Keratinocyte (primary cell): ENCODE data around the gene CTNND2. TPM values are rescaled to one million over a fixed set of nuclear protein-coding genes. Genes with fewer than 3 reads are reported as not detected.

Experiments used
- DNase-seq: peaks from one replicate; pipeline ENCODE4 v3.0.0-alpha.2; 2011; ENCODE audit warnings: low read depth, missing footprints, low spot score
- FAIRE-seq: peaks from 2 replicates; lab custom pipeline; 2011; peaks lifted over from hg19 to GRCh38; lab: Jason Lieb, UNC
- H2AFZ ChIP-seq: 2 replicates; pipeline ENCODE4 v1.6.0; 2012; ENCODE audit warnings: low read length, control low read depth, inconsistent platforms; ENCODE audit not compliant: control insufficient read depth
- H3K27ac ChIP-seq: 2 replicates; pipeline ENCODE4 v1.5.1; 2011; ENCODE audit warnings: low read length; ENCODE audit not compliant: control insufficient read depth, insufficient read depth
- H3K27me3 ChIP-seq: 3 replicates; pipeline ENCODE4 v1.6.0; 2011; ENCODE audit warnings: low read length; ENCODE audit not compliant: control insufficient read depth, insufficient read depth; ENCODE audit errors: extremely low read depth
- H3K36me3 ChIP-seq, 2 experiments: 2 replicates in 1 of 2; 3 replicates in 1 of 2; pipeline ENCODE4 v1.5.1; 2011; ENCODE audit warnings: low read length in 2 of 2, mild to moderate bottlenecking in 1 of 2; ENCODE audit not compliant: control insufficient read depth in 2 of 2, insufficient read depth in 2 of 2; ENCODE audit errors: extremely low read depth in 1 of 2
- H3K4me1 ChIP-seq: 3 replicates; pipeline ENCODE4 v1.5.1; 2011; ENCODE audit warnings: low read length; ENCODE audit not compliant: control insufficient read depth, insufficient read depth; ENCODE audit errors: extremely low read depth
- H3K4me2 ChIP-seq: 3 replicates; pipeline ENCODE4 v1.6.0; 2011; ENCODE audit warnings: low read depth, low read length; ENCODE audit not compliant: control insufficient read depth, insufficient read depth; ENCODE audit errors: extremely low read depth
- H3K4me3 ChIP-seq, 3 experiments: fragments of 200-600 bp in 1 of 3; sonication (generic) in 1 of 3; 2 replicates in 2 of 3; 3 replicates in 1 of 3; pipeline ENCODE4 v1.5.1; 2011 to 2016; ENCODE audit warnings: low read length in 3 of 3, mild to moderate bottlenecking in 3 of 3, control low read depth in 2 of 3, inconsistent platforms in 1 of 3, low read depth in 1 of 3, mixed read lengths in 1 of 3, mixed run types in 1 of 3, moderate library complexity in 1 of 3; ENCODE audit not compliant: control insufficient read depth in 2 of 3, insufficient read depth in 2 of 3; ENCODE audit errors: extremely low read depth in 1 of 3
- H3K79me2 ChIP-seq: 2 replicates; pipeline ENCODE4 v1.6.0; 2012; ENCODE audit warnings: low read length; ENCODE audit not compliant: control insufficient read depth, insufficient read depth
- H3K9ac ChIP-seq: 3 replicates; pipeline ENCODE4 v1.6.0; 2011; ENCODE audit warnings: low read length; ENCODE audit not compliant: control insufficient read depth, insufficient read depth; ENCODE audit errors: extremely low read depth
- H3K9me1 ChIP-seq: 3 replicates; pipeline ENCODE4 v1.6.0; 2011; ENCODE audit warnings: low read length; ENCODE audit not compliant: control insufficient read depth, insufficient read depth; ENCODE audit errors: extremely low read depth
- H3K9me3 ChIP-seq: 2 replicates; pipeline ENCODE4 v1.5.1; 2012; ENCODE audit warnings: low read depth, low read length; ENCODE audit not compliant: control insufficient read depth
- H4K20me1 ChIP-seq: 3 replicates; pipeline ENCODE4 v1.6.0; 2011; ENCODE audit warnings: low read length; ENCODE audit not compliant: control insufficient read depth, insufficient read depth; ENCODE audit errors: extremely low read depth
- CTCF ChIP-seq, 3 experiments: IDR thresholded peaks in 1 of 3; conservative IDR thresholded peaks in 1 of 3; optimal IDR thresholded peaks in 1 of 3; 2 replicates in 2 of 3; 3 replicates in 1 of 3; pipeline versions ENCODE3 to v1.5.1; 2011; ENCODE audit warnings: low read length in 3 of 3, mild to moderate bottlenecking in 3 of 3, moderate library complexity in 2 of 3, control low read depth in 1 of 3, inconsistent platforms in 1 of 3; ENCODE audit not compliant: insufficient read depth in 2 of 3; ENCODE audit errors: extremely low read depth in 1 of 3
- EZH2 ChIP-seq: IDR thresholded peaks from one replicate; pipeline ENCODE4 v1.6.1; 2012; ENCODE audit warnings: inconsistent platforms, mild to moderate bottlenecking, low read length, moderate library complexity
- dilution Hi-C: fragments of 300-500 bp; cut with MboI; formaldehyde crosslinking; loops from one replicate; pipeline ENCODE4 v1.7.0; 2020; ENCODE audit warnings: low sequenced_read_pairs; ENCODE audit not compliant: extremely low pct_ligation_motif_present
- polyA plus RNA-seq, 5 experiments: library from polyadenylated mRNA; depleted of rRNA in 3 of 5; stranded (reverse) in 3 of 5; stranded (forward) in 1 of 5; unstranded in 1 of 5; fragments of >200 nt; gene quantifications; 1 replicate in 1 of 5; 2 replicates in 3 of 5; 3 replicates in 1 of 5; pipeline versions ENCODE4 v1.2.1 to v1.2.3, GENCODE V29; 2011 to 2012; ENCODE audit warnings: missing spikeins in 2 of 5, low read depth in 1 of 5, low replicate concordance in 1 of 5

CTNND2 gene
- polyA plus RNA-seq, 1 donor (not counting 4 experiments of a cell fraction or from before 2014, with no cell fraction given) = not detected

- no peak overlapping the region for H3K4me3 ChIP-seq
- no peaks in the 10 kb centered on the region for H3K79me2 ChIP-seq
- H3K27ac ChIP-seq = no peak overlapping the region
- dilution Hi-C loops = no loop called here
- H3K4me2 ChIP-seq = no peak overlapping the region
- no peaks in the 10 kb centered on the region for H4K20me1 ChIP-seq
- no peaks in the 10 kb centered on the region for H3K9me3 ChIP-seq
- H3K36me3 ChIP-seq = no peaks in the 10 kb centered on the region
- no peak overlapping the region for H2AFZ ChIP-seq
- TF ChIP-seq CTCF (optimal IDR thresholded peaks at IDR 0.05 in 1 of 3, IDR thresholded peaks at IDR 0.05 in 1 of 3, conservative IDR thresholded peaks at IDR 0.05 in 1 of 3; ENCODE audit: extremely low read depth in 1 of 3, insufficient read depth in 2 of 3, low read length in 3 of 3) (no peak), EZH2 (no peak)
- H3K9me1 ChIP-seq = no peaks in the 10 kb centered on the region
- no peak for FAIRE-seq
- H3K9ac ChIP-seq = no peak overlapping the region
- H3K4me1 ChIP-seq = no peaks in the 10 kb centered on the region
- H3K27me3 ChIP-seq = no peaks in the 10 kb centered on the region
- no peak for DNase-seq
These were observed 774.1 kb downstream of the CTNND2 start for GRCh38 chr5:11130131-11130530.

GRCh38 chr5:11128021-11128420 is 776.2 kb downstream of the CTNND2 start:
- FAIRE-seq (no peak), DNase-seq (no peak)
- no peaks in the 10 kb centered on the region for H3K27me3 ChIP-seq
- dilution Hi-C loops = no loop called here
- no peaks in the 10 kb centered on the region for H3K79me2 ChIP-seq
- TF ChIP-seq CTCF (optimal IDR thresholded peaks at IDR 0.05 in 1 of 3, IDR thresholded peaks at IDR 0.05 in 1 of 3, conservative IDR thresholded peaks at IDR 0.05 in 1 of 3; ENCODE audit: extremely low read depth in 1 of 3, insufficient read depth in 2 of 3, low read length in 3 of 3) = no peak
- TF ChIP-seq EZH2 = no peak
- H3K4me1 ChIP-seq = no peaks in the 10 kb centered on the region
- no peaks in the 10 kb centered on the region for H3K9me1 ChIP-seq
- no peaks in the 10 kb centered on the region for H4K20me1 ChIP-seq
- H3K9ac ChIP-seq = no peak overlapping the region
- H3K9me3 ChIP-seq = no peaks in the 10 kb centered on the region
- H3K4me3 ChIP-seq = no peak overlapping the region
- H2AFZ ChIP-seq = no peak overlapping the region
- H3K36me3 ChIP-seq = no peaks in the 10 kb centered on the region
- no peak overlapping the region for H3K27ac ChIP-seq
- H3K4me2 ChIP-seq = no peak overlapping the region
